Measurements from ENCODE around the gene HOMER2. TPM values are rescaled to one million over a fixed set of nuclear protein-coding genes. Genes with fewer than 3 reads are reported as not detected.

Gene HOMER2
- total RNA-seq, 2 experiments from 2014 or later: 5.6 TPM

- H3K4me3 ChIP-seq (ENCODE audit: low read depth, low read length, poor library complexity, severe bottlenecking): no peak overlapping the region
- TF ChIP-seq CTCF (conservative IDR thresholded peaks at IDR 0.05; ENCODE audit: low read length): no peak
- no peak for TF ChIP-seq EZH2phosphoT487 (IDR thresholded peaks at IDR 0.05; ENCODE audit: borderline replicate concordance, low read depth, low read length)
- no peaks in the 10 kb centered on the region for H3K9me2 ChIP-seq (ENCODE audit: insufficient read depth, low read length)
- H3K79me2 ChIP-seq (ENCODE audit: insufficient read depth, low read depth, low read length): no peaks in the 10 kb centered on the region
- H2AFZ ChIP-seq (ENCODE audit: low read length): no peak overlapping the region
- CTCF ChIA-PET (ENCODE audit: unreplicated experiment): interaction anchor here (0.6 to 1.9 kb wide), 2 partner anchors 112 to 152 kb away, joined by 3 to 5 read pairs; no protein-coding TSS in a partner anchor
- H3K36me3 ChIP-seq (ENCODE audit: insufficient read depth, low read length): no peaks in the 10 kb centered on the region
- 0 out of 2 replicates have a peak, but pooled peaks cover 4% of the 10 kb centered on the region for H3K9me3 ChIP-seq (ENCODE audit: low read length)
- peaks cover 33% of the 10 kb centered on the region for H3K4me1 ChIP-seq (ENCODE audit: insufficient read depth, low read length, poor library complexity, severe bottlenecking)
- POLR2A ChIA-PET: interaction anchor here (1.1 kb wide), 1 partner anchor 43 kb away, joined by 3 read pairs; the partner anchor contains the start of gene FSD2
- BruUV-seq (replicated peaks): no TSS peak
- no peaks in the 10 kb centered on the region for H4K20me1 ChIP-seq (ENCODE audit: insufficient read depth, low read length)
- no peak overlapping the region for H3K27ac ChIP-seq (ENCODE audit: low read depth, low read length, poor library complexity, severe bottlenecking)
- no peak for DNase-seq (ENCODE audit: low spot score)
- H3K4me2 ChIP-seq (ENCODE audit: low read length): no peak overlapping the region
- intact Hi-C loops (cut with micrococcal nuclease; ENCODE audit: unreplicated experiment): loop anchor here (5.0 to 10.0 kb wide), 4 partner anchors 139 to 534 kb away; partner anchors contain the start of genes HDGFL3, RAMAC and RPS17
Measured at GRCh38 chr15:82848241-82848993, 104.1 kb downstream of the HOMER2 start.

GRCh38 chr15:82847703-82848102, 104.8 kb downstream of the HOMER2 start:
- no TSS peak for BruUV-seq (replicated peaks)
- Histone ChIP-seq H3K27ac (ENCODE audit: low read depth, low read length, poor library complexity, severe bottlenecking) (no peak overlapping the region), H3K4me1 (ENCODE audit: insufficient read depth, low read length, poor library complexity, severe bottlenecking) (peaks cover 34% of the 10 kb centered on the region), H3K4me2 (ENCODE audit: low read length) (no peak overlapping the region), H3K4me3 (ENCODE audit: low read depth, low read length, poor library complexity, severe bottlenecking) (no peak overlapping the region), H3K36me3 (ENCODE audit: insufficient read depth, low read length) (no peaks in the 10 kb centered on the region), H2AFZ (ENCODE audit: low read length) (no peak overlapping the region), H3K79me2 (ENCODE audit: insufficient read depth, low read depth, low read length) (no peaks in the 10 kb centered on the region), H4K20me1 (ENCODE audit: insufficient read depth, low read length) (no peaks in the 10 kb centered on the region), H3K9me2 (ENCODE audit: insufficient read depth, low read length) (no peaks in the 10 kb centered on the region), H3K9me3 (ENCODE audit: low read length) (0 out of 2 replicates have a peak, but pooled peaks cover 4% of the 10 kb centered on the region)
- TF ChIP-seq CTCF (conservative IDR thresholded peaks at IDR 0.05; ENCODE audit: low read length) (no peak), EZH2phosphoT487 (IDR thresholded peaks at IDR 0.05; ENCODE audit: borderline replicate concordance, low read depth, low read length) (no peak)
- intact Hi-C loops (cut with micrococcal nuclease; ENCODE audit: unreplicated experiment): loop anchor here (5.0 to 10.0 kb wide), 4 partner anchors 140 to 535 kb away; partner anchors contain the start of genes HDGFL3, RAMAC and RPS17
- no peak for DNase-seq (ENCODE audit: low spot score)
- CTCF ChIA-PET (ENCODE audit: unreplicated experiment): no interaction called here
- POLR2A ChIA-PET: no interaction called here

- CTCF ChIA-PET (ENCODE audit: unreplicated experiment): no interaction called here
- Histone ChIP-seq H3K27ac (ENCODE audit: low read depth, low read length, poor library complexity, severe bottlenecking) (no peak overlapping the region), H3K79me2 (ENCODE audit: insufficient read depth, low read depth, low read length) (no peaks in the 10 kb centered on the region), H3K4me1 (ENCODE audit: insufficient read depth, low read length, poor library complexity, severe bottlenecking) (peaks cover 34% of the 10 kb centered on the region), H3K36me3 (ENCODE audit: insufficient read depth, low read length) (no peaks in the 10 kb centered on the region), H3K9me2 (ENCODE audit: insufficient read depth, low read length) (no peaks in the 10 kb centered on the region), H3K4me3 (ENCODE audit: low read depth, low read length, poor library complexity, severe bottlenecking) (no peak overlapping the region), H4K20me1 (ENCODE audit: insufficient read depth, low read length) (no peaks in the 10 kb centered on the region), H3K9me3 (ENCODE audit: low read length) (0 out of 2 replicates have a peak, but pooled peaks cover 4% of the 10 kb centered on the region), H3K4me2 (ENCODE audit: low read length) (no peak overlapping the region), H2AFZ (ENCODE audit: low read length) (no peak overlapping the region)
- no peak for DNase-seq (ENCODE audit: low spot score)
- TF ChIP-seq EZH2phosphoT487 (IDR thresholded peaks at IDR 0.05; ENCODE audit: borderline replicate concordance, low read depth, low read length) (no peak), CTCF (conservative IDR thresholded peaks at IDR 0.05; ENCODE audit: low read length) (no peak)
- BruUV-seq (replicated peaks): no TSS peak
- intact Hi-C loops (cut with micrococcal nuclease; ENCODE audit: unreplicated experiment): loop anchor here (5.0 to 10.0 kb wide), 4 partner anchors 141 to 536 kb away; partner anchors contain the start of genes HDGFL3, RAMAC and RPS17
- POLR2A ChIA-PET: no interaction called here
Measured at GRCh38 chr15:82846621-82847020, 105.9 kb downstream of the HOMER2 start.
